ENCODE results near the gene UNC50. TPM values are rescaled to one million over a fixed set of nuclear protein-coding genes. Genes with fewer than 3 reads are reported as not detected.

The UNC50 gene
- 44.9 and 76.3 TPM in 2 replicates for total RNA-seq (2014; rRNA removed; shearing (Covaris generic); ENCODE audit: low replicate concordance)

DNA sequence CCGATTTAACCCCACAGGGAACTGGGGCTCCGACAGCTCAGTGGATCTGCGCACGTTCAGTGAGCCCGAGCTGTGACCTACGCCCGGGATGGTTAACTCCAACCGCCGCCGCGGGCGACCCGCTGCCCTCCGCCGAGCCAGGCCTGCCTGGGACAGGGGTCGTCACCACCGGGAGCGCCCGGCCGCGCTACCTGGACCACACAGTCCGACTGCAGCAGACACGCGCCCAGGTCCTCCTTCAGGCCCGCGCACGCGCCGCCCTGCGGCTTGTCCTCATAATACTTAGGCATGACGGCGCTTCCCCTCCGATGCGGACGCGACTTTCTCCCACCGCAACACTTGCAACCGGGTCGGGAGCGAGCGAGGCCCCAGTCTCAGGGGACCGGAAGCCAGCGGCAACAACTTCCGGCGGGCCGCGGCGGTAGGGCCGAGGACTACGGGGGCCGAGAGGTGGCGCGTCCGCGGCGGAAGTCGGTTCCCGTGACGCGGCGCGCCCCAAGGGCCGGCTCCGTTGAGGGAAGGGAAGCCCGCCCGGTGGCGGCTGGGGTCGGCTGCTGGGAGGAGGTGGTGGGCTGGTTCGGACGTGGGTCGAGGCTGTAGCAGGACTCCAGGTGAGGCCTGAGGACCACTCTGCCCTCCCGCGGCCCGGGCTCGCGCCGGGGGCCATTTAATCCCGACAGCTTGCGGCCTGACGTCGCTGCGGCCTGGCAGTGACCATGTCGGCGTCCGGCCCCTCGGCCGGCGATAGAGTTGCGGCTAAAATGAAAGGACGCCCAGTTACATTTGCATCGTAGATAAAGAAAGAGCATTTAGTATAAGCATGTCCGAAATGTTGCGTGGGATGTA, at the start of gene UNC50, which contains the start of gene COA5:
Gene UNC50 (plus strand): TSS at position 474 of the 846 bp plus-strand sequence. CDS start 1,171 bp downstream, outside the sequence.
Gene COA5 (minus strand): TSS at position 397 of the 846 bp plus-strand sequence. CDS start 107 bp downstream, at position 290.
- in situ Hi-C loops (cut with HindIII; ENCODE audit: low pct_unique_long_range_greater_than_20kb, low sequenced_read_pairs), result loop anchor here (25.0 kb wide), 1 partner anchor 454 kb away; no protein-coding TSS in a partner anchor

GRCh38 chr2:98558852-98559530, 49.4 kb upstream of the UNC50 start:
- DNase-seq (ENCODE audit: low read depth), result no peak
- in situ Hi-C loops (cut with HindIII; ENCODE audit: low pct_unique_long_range_greater_than_20kb, low sequenced_read_pairs), result no loop called here

More for the DNA sequence above, at the start of gene UNC50, which contains the start of gene COA5:
- DNase-seq (ENCODE audit: low read depth), result peak; percentile 89

GRCh38 chr2:98559581-98559980, 48.8 kb upstream of the UNC50 start:
- DNase-seq (ENCODE audit: low read depth), result no peak
- in situ Hi-C loops (cut with HindIII; ENCODE audit: low pct_unique_long_range_greater_than_20kb, low sequenced_read_pairs), result no loop called here

DNA sequence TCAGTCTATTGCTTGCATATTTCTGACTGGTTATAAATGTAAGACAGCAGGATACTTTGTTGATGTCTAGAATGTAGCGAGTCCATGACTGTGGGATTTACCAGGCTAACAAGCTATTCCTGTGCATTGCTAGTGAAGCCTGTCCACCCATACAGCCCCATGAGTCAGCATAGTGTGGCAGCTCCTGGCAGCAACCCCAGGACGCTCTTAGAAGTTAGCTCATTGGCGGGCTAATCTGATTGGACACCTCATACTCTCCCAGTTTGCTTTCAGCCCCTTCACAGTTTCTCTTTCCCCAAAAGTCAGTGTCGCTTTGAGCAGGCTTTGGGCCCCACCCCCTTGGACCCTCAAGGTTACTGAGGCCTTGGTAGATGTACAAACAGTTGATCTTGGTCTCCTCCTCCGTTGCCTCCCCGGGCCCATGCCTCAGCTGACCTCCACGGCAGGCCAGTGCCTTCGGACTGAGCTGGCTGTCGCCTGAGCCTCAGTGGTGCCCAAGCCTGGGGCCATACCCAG, 48.1 kb upstream of the UNC50 start:
- peak; percentile 68 for DNase-seq (ENCODE audit: low read depth)
- in situ Hi-C loops (cut with HindIII; ENCODE audit: low pct_unique_long_range_greater_than_20kb, low sequenced_read_pairs), result no loop called here

DNA sequence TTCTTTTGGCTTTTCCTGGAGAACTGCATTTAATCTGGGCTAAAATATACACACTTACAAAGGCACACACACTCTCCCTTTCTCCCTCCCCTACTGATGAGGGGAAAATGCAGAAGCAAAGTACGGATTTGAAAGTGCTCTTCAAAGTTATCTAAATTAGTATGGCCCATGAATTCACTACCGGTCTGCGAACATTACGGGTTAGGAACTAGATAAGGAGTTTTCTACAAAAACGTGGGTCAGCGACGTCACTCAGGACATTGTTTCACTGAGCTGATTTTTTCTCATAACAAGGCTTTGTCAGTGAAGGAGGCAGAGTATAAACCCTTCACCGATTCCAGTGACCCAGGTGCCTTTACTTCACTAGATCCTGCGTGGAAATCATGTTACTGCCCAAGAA, 47.4 kb upstream of the UNC50 start:
- no peak for DNase-seq (ENCODE audit: low read depth)
- in situ Hi-C loops (cut with HindIII; ENCODE audit: low pct_unique_long_range_greater_than_20kb, low sequenced_read_pairs), result no loop called here

DNA sequence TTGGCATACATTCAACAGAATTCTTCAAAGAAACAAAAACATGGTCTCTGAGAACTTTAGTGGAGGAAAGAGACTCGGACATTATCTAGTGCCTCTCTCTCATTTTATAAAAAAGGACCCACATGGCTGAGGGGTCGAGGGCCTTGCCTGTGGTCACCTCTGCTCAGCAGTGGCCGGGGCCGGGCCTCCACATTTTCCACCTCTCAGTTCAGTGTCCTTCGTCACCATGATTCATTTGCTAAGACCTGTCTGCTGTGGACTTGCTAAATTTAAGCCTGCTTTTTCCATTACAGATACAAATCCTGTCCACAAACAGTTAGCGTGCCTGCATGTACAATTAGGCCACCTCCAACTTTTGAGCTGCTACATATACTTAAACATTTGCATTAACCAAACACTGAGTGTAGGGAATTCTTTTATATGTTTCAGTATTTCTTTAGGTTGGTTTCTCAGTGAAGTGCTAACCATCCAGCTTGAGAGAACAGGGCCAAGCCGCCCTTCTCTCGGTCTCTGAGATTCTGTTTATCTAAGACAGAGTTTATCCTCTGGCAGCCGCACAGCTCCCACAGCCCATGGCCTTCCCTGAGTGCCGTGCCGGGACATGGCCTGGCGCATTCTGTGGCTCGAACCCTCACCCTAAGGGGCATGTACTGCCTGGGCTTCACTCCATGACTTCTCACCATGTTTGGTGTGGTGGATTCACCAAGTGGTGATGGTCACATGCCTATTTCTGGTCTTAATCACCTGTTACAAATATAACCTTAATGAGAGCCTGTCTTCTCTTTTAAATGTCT, 46.3 kb upstream of the UNC50 start:
- DNase-seq (ENCODE audit: low read depth), result no peak
- in situ Hi-C loops (cut with HindIII; ENCODE audit: low pct_unique_long_range_greater_than_20kb, low sequenced_read_pairs), result no loop called here

GRCh38 chr2:98563394-98563793, 45.0 kb upstream of the UNC50 start:
- no peak for DNase-seq (ENCODE audit: low read depth)
- in situ Hi-C loops (cut with HindIII; ENCODE audit: low pct_unique_long_range_greater_than_20kb, low sequenced_read_pairs), result no loop called here

DNA sequence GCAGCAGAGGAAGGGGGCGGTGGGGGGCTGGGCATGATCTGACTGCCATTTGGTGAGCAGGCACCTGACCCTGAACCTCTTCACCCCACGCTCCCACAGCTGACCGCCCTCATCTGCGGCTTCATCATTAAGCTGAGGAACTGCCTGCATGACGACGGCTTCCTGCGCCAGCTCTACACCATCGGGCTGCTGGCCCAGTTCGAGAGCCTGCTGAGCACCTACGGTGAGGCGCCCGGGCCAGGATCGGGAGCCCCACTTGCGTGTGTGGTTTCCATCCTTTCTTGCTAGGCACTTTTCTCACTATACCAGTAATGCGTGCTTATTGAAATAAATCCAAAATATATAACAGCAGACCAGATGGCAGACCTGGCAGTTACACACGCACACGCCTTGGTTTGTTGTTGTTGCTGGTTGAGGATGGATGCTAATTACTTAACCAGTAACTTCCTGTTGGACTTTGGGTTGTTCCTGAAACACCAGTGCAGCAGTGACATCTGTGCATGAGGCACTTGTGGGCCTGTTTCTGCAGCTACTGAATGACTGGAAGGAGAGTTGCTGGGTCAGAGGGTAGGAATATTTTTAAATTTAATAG, 43.8 kb upstream of the UNC50 start:
- no peak for DNase-seq (ENCODE audit: low read depth)
- in situ Hi-C loops (cut with HindIII; ENCODE audit: low pct_unique_long_range_greater_than_20kb, low sequenced_read_pairs), result no loop called here

GRCh38 chr2:98565286-98565860, 43.0 kb upstream of the UNC50 start:
- in situ Hi-C loops (cut with HindIII; ENCODE audit: low pct_unique_long_range_greater_than_20kb, low sequenced_read_pairs), result no loop called here
- no peak for DNase-seq (ENCODE audit: low read depth)

DNA sequence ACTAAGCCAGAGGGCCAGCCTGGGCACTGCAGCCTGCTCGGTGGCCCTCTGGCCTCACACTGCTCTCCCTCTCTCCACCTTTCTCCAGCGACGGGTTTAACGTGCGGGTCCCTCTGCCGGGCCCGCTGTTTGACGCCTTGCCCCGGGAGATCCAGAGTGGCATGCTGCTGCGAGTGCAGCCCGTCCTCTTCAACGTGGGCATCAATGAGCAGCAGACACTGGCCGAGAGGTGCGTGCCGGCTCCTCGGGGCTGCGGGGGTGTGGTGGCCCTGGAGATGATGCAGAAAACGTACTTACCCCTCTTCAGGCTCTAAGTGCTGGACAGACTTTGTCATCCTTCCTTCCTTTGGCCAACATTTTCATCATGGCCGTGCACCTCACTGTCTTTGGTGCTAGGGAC, 42.4 kb upstream of the UNC50 start:
- in situ Hi-C loops (cut with HindIII; ENCODE audit: low pct_unique_long_range_greater_than_20kb, low sequenced_read_pairs), result no loop called here
- DNase-seq (ENCODE audit: low read depth), result no peak

GRCh38 chr2:98568161-98568956, 40.0 kb upstream of the UNC50 start:
- DNase-seq (ENCODE audit: low read depth), result no peak
- in situ Hi-C loops (cut with HindIII; ENCODE audit: low pct_unique_long_range_greater_than_20kb, low sequenced_read_pairs), result no loop called here

- in situ Hi-C loops (cut with HindIII; ENCODE audit: low pct_unique_long_range_greater_than_20kb, low sequenced_read_pairs), result no loop called here
- no peak for DNase-seq (ENCODE audit: low read depth)
Observed at GRCh38 chr2:98569197-98569793, 39.1 kb upstream of the UNC50 start.

DNA sequence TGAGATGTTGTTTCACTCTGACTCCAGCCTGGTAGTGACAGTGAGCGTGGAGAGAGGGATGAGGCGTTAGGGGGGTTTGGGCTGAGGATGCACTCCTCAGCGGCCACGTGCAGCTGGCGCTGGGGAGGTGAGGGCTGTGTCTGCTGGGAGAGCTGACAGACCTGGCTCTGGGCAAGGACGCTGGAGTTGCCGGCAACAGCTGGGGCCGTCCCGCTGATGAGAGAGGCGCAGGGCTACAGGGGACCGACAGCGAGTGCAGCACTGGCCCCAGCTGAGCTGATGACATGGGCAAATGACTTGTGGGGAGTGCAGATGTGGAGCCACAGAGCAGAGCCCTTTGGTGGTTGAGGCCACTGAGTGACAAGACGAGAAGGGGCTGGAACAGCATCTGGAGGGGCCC, 38.5 kb upstream of the UNC50 start:
- in situ Hi-C loops (cut with HindIII; ENCODE audit: low pct_unique_long_range_greater_than_20kb, low sequenced_read_pairs), result no loop called here
- no peak for DNase-seq (ENCODE audit: low read depth)

GRCh38 chr2:98570356-98570755, 38.0 kb upstream of the UNC50 start:
- no peak for DNase-seq (ENCODE audit: low read depth)
- in situ Hi-C loops (cut with HindIII; ENCODE audit: low pct_unique_long_range_greater_than_20kb, low sequenced_read_pairs), result no loop called here

DNA sequence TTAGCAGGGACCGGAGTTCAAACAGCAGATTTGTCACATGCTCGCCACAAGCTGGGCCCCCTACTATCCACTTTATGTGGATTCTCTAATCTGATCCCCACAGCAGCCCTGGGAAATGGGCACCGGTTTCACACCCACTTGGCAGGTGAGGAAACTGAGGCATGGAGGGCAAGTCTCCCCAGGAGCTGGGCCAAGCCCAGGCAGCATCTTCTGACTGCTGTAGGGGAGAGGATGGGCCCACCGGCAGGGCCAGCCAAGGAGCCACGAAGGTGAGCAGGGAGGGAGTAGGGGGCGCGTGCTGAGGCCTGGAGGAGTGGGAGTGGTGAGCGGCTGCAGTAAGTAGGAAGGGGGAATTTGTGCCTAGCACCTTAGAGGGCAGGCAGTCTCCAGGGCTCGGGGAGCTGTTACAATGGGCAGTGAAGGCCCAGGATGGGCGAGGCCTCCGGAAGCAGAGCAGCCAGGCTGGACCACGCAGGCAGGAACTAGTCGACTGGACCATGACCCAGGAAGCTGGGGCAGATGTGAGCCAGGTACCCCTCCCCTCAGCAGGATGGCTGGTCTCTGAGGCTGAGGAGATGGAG, 37.2 kb upstream of the UNC50 start:
- DNase-seq (ENCODE audit: low read depth), result no peak
- in situ Hi-C loops (cut with HindIII; ENCODE audit: low pct_unique_long_range_greater_than_20kb, low sequenced_read_pairs), result no loop called here

- in situ Hi-C loops (cut with HindIII; ENCODE audit: low pct_unique_long_range_greater_than_20kb, low sequenced_read_pairs), result no loop called here
- no peak for DNase-seq (ENCODE audit: low read depth)
Observed at GRCh38 chr2:98571796-98572195, 36.6 kb upstream of the UNC50 start.
